Colonic mucosa (tissue), 4 donors: Measurements from ENCODE around the gene STRA6. TPM values are rescaled to one million over a fixed set of nuclear protein-coding genes. Genes with fewer than 3 reads are reported as not detected.
A peak's percentile ranks its signal among the peaks of the same experiment; 100 is the strongest.

Experiments
- DNase-seq: peaks from one replicate; pipeline ENCODE4 v3.0.0-alpha.2; 2020
- H3K27ac ChIP-seq: fragments of 200-600 bp; one replicate; pipeline ENCODE4 v1.8.0; 2021
- H3K27me3 ChIP-seq: fragments of 200-600 bp; one replicate; pipeline ENCODE4 v1.8.0; 2021
- H3K36me3 ChIP-seq: fragments of 200-600 bp; one replicate; pipeline ENCODE4 v1.8.0; 2021
- H3K4me1 ChIP-seq: fragments of 200-600 bp; one replicate; pipeline ENCODE4 v1.8.0; 2021; ENCODE audit warnings: mild to moderate bottlenecking
- H3K4me3 ChIP-seq: fragments of 200-600 bp; one replicate; pipeline ENCODE4 v1.8.0; 2021
- H3K9ac ChIP-seq, 2 donors: one replicate each; pipeline ENCODE4 v1.7.0; 2013; ENCODE audit warnings: control low read depth in 2 of 2, low read depth in 2 of 2, low read length in 2 of 2
- H3K9me3 ChIP-seq: fragments of 200-600 bp; one replicate; pipeline ENCODE4 v1.8.0; 2021
- intact Hi-C: fragments of 100-400 bp; cut with DNase I; formaldehyde crosslinking; loops from one replicate; pipeline ENCODE4 v1.14.1; 2022
- total RNA-seq, 2 donors: library from RNA; stranded (reverse); fragmentation: NEBNext Ultra II Directional in 1 of 2; extraction: Animal tissue kit (Norgen Biotek cat#: 25700) in 1 of 2; gene quantifications; one replicate each; pipeline ENCODE4 v1.2.1, GENCODE V29; 2021
- TF ChIP-seq, protein P1 (sequence below): fragments of 200-600 bp; IDR thresholded peaks from one replicate; pipeline ENCODE4 v1.8.0; 2022; ENCODE audit warnings: antibody characterized with exemption, mild to moderate bottlenecking
- donor health status: healthy.
- donor health status: DM: no; HTN: no; CAD: no.
- donor health status: DM: no; HTN: no; CAD: no.

Gene STRA6
- total RNA-seq, 2 donors from 2014 or later, result not detected

GRCh38 chr15:74176262-74177214 lies 26.0 kb downstream of the STRA6 start:
- Histone ChIP-seq H3K4me1 (no peaks in the 10 kb centered on the region), H3K9ac (peak overlapping the region in 1 of 2 donors; percentile 5), H3K27me3 (no peaks in the 10 kb centered on the region), H3K27ac (no peak overlapping the region), H3K36me3 (no peaks in the 10 kb centered on the region), H3K4me3 (no peak overlapping the region), H3K9me3 (no peaks in the 10 kb centered on the region)
- DNase-seq, result no peak
- intact Hi-C loops, result no loop called here
- TF ChIP-seq, protein P1, sequence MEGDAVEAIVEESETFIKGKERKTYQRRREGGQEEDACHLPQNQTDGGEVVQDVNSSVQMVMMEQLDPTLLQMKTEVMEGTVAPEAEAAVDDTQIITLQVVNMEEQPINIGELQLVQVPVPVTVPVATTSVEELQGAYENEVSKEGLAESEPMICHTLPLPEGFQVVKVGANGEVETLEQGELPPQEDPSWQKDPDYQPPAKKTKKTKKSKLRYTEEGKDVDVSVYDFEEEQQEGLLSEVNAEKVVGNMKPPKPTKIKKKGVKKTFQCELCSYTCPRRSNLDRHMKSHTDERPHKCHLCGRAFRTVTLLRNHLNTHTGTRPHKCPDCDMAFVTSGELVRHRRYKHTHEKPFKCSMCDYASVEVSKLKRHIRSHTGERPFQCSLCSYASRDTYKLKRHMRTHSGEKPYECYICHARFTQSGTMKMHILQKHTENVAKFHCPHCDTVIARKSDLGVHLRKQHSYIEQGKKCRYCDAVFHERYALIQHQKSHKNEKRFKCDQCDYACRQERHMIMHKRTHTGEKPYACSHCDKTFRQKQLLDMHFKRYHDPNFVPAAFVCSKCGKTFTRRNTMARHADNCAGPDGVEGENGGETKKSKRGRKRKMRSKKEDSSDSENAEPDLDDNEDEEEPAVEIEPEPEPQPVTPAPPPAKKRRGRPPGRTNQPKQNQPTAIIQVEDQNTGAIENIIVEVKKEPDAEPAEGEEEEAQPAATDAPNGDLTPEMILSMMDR, result no peak

DNA sequence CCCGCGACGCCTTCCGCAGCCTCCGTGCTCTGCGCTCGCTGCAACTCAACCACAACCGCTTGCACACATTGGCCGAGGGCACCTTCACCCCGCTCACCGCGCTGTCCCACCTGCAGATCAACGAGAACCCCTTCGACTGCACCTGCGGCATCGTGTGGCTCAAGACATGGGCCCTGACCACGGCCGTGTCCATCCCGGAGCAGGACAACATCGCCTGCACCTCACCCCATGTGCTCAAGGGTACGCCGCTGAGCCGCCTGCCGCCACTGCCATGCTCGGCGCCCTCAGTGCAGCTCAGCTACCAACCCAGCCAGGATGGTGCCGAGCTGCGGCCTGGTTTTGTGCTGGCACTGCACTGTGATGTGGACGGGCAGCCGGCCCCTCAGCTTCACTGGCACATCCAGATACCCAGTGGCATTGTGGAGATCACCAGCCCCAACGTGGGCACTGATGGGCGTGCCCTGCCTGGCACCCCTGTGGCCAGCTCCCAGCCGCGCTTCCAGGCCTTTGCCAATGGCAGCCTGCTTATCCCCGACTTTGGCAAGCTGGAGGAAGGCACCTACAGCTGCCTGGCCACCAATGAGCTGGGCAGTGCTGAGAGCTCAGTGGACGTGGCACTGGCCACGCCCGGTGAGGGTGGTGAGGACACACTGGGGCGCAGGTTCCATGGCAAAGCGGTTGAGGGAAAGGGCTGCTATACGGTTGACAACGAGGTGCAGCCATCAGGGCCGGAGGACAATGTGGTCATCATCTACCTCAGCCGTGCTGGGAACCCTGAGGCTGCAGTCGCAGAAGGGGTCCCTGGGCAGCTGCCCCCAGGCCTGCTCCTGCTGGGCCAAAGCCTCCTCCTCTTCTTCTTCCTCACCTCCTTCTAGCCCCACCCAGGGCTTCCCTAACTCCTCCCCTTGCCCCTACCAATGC lies 27.1 kb downstream of the STRA6 start:
- H3K36me3 ChIP-seq, result no peaks in the 10 kb centered on the region
- no peaks in the 10 kb centered on the region for H3K4me1 ChIP-seq
- no peak for DNase-seq
- peak overlapping the region in 1 of 2 donors; percentile 5 for H3K9ac ChIP-seq
- intact Hi-C loops, result no loop called here
- H3K27ac ChIP-seq, result no peak overlapping the region
- H3K9me3 ChIP-seq, result no peaks in the 10 kb centered on the region
- H3K27me3 ChIP-seq, result no peaks in the 10 kb centered on the region
- TF ChIP-seq, protein P1, result no peak
- H3K4me3 ChIP-seq, result no peak overlapping the region

DNA sequence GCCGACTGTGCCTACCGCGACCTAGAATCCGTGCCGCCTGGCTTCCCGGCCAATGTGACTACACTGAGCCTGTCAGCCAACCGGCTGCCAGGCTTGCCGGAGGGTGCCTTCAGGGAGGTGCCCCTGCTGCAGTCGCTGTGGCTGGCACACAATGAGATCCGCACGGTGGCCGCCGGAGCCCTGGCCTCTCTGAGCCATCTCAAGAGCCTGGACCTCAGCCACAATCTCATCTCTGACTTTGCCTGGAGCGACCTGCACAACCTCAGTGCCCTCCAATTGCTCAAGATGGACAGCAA lies 27.7 kb downstream of the STRA6 start:
- H3K4me3 ChIP-seq, result no peak overlapping the region
- no peak overlapping the region for H3K27ac ChIP-seq
- no peak overlapping the region for H3K9ac ChIP-seq
- intact Hi-C loops, result no loop called here
- H3K36me3 ChIP-seq, result no peaks in the 10 kb centered on the region
- no peaks in the 10 kb centered on the region for H3K9me3 ChIP-seq
- no peaks in the 10 kb centered on the region for H3K4me1 ChIP-seq
- TF ChIP-seq, protein P1, result no peak
- no peak for DNase-seq
- no peaks in the 10 kb centered on the region for H3K27me3 ChIP-seq

DNA sequence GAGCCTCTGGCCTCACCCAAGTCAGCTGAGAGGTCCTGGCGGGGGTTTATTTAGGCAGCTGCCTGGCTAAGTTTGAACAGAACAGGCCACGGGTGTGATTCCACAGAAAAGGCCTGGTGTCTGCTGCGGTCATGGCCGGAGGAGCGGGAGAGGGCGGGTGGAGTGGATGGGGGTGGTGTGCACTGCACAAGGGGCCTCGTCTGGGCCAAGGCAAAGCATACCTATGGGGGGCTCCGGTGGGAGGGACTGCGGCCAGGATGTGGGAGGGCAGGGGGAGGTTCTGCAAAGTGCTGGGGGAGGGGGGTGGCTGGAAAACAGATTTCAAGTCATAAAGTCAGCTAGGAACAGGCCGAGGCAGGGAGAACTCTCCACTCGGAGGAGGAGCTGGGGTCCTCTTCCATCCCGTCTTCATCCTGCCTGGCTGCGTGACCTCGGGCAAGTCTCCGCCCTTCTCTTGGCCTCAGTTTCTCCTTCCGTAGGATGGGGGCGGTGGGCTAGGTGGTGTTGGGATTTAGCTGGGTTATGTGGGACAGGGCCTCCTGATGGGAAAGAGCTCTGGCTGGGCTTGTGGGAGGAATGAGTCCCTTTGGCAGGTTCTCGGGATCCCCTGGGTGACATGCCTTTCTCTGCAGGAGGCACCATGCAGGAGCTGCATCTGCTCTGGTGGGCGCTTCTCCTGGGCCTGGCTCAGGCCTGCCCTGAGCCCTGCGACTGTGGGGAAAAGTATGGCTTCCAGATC lies 28.2 kb downstream of the STRA6 start:
- no peaks in the 10 kb centered on the region for H3K36me3 ChIP-seq
- intact Hi-C loops, result no loop called here
- H3K9me3 ChIP-seq, result no peaks in the 10 kb centered on the region
- peak overlapping the region; percentile 36 for H3K27ac ChIP-seq
- TF ChIP-seq, protein P1, result no peak
- peak overlapping the region; percentile 12 to 35 for H3K9ac ChIP-seq
- no peak overlapping the region for H3K4me3 ChIP-seq
- no peaks in the 10 kb centered on the region for H3K4me1 ChIP-seq
- H3K27me3 ChIP-seq, result no peaks in the 10 kb centered on the region
- DNase-seq, result no peak
